Measurements from ENCODE around the gene CARD10.
A peak's percentile ranks its signal among the peaks of the same experiment; 100 is the strongest.
"Not testable (repeated sequence)": the region's sequence is repeated elsewhere in the genome, so short reads cannot be mapped to it uniquely, and the experiment has no call there.

Gene CARD10

GRCh38 chr22:37552524-37553163 is 33.4 kb upstream of the CARD10 start:
- DNase-seq = no peak

- no peak for DNase-seq
These were observed 32.8 kb upstream of the CARD10 start for GRCh38 chr22:37551981-37552380.

- DNase-seq = not testable (repeated sequence)
These were observed 31.7 kb upstream of the CARD10 start for GRCh38 chr22:37550921-37551320.

- DNase-seq = no peak
These were observed 30.5 kb upstream of the CARD10 start for GRCh38 chr22:37549704-37550059.

GRCh38 chr22:37547251-37547741 is 28.1 kb upstream of the CARD10 start:
- no peak for DNase-seq

GRCh38 chr22:37546437-37547250 is 27.4 kb upstream of the CARD10 start:
- no peak for DNase-seq

- DNase-seq = no peak
These were observed 26.7 kb upstream of the CARD10 start for GRCh38 chr22:37545703-37546436.

GRCh38 chr22:37544955-37545702 is 25.9 kb upstream of the CARD10 start:
- peak; percentile 52 for DNase-seq

- DNase-seq = no peak
These were observed 23.7 kb upstream of the CARD10 start for GRCh38 chr22:37542959-37543358.

- not testable (repeated sequence) for DNase-seq
These were observed 23.2 kb upstream of the CARD10 start for GRCh38 chr22:37542416-37542815.

- DNase-seq = not testable (repeated sequence)
These were observed 20.6 kb upstream of the CARD10 start for GRCh38 chr22:37539790-37540189.

- peak; percentile 91 for DNase-seq
These were observed 19.6 kb upstream of the CARD10 start for GRCh38 chr22:37538590-37539357.

GRCh38 chr22:37535159-37535558 is 15.9 kb upstream of the CARD10 start:
- DNase-seq = no peak

- no peak for DNase-seq
These were observed 15.2 kb upstream of the CARD10 start for GRCh38 chr22:37534445-37534844.

- peak; percentile 21 for DNase-seq
These were observed 14.8 kb upstream of the CARD10 start for GRCh38 chr22:37533995-37534394.

GRCh38 chr22:37529652-37530345 is 10.6 kb upstream of the CARD10 start:
- no peak for DNase-seq

GRCh38 chr22:37527952-37528351 is 8.7 kb upstream of the CARD10 start:
- not testable (repeated sequence) for DNase-seq

GRCh38 chr22:37527081-37527752 is 8.0 kb upstream of the CARD10 start:
- not testable (repeated sequence) for DNase-seq

- DNase-seq = no peak
These were observed 7.2 kb upstream of the CARD10 start for GRCh38 chr22:37526376-37526775.

GRCh38 chr22:37525746-37526350 is 6.6 kb upstream of the CARD10 start:
- DNase-seq = no peak

Measured in CD4-positive, alpha-beta T cell treated with Interleukin-21 for 1 hour (primary cell).